HCT116 (cell line): ENCODE measurements around the gene EPHA6. TPM values are rescaled to one million over a fixed set of nuclear protein-coding genes. Genes with fewer than 3 reads are reported as not detected.

ENCODE experiments used
- ATAC-seq: fragments of 200-7000 bp; cut with Tn5 transposase; 2 replicates; pipeline ENCODE4 v1.9.1; 2020; ENCODE audit warnings: mild to moderate bottlenecking, moderate library complexity
- BruUV-seq: library from RNA; stranded (reverse); fragments of 400-500 nt; replicated peaks from 2 replicates; lab custom pipeline; 2021; lab: Mats Ljungman, UMichigan
- CTCF ChIA-PET: fragments of 300-600 bp; sonication (Branson Sonifier 250); formaldehyde crosslinking; loops from one replicate; lab custom pipeline; 2021; ENCODE audit warnings: antibody characterized with exemption; lab: Charles Lee
- POLR2A ChIA-PET: fragments of 300-600, 350-600 bp; sonication (Branson Sonifier 250); formaldehyde crosslinking; loops from one replicate; lab custom pipeline; 2021; ENCODE audit warnings: antibody characterized with exemption; lab: Charles Lee
- RAD21 ChIA-PET, 2 experiments: fragments of 300-600 bp; sonication (Branson Sonifier 250); formaldehyde crosslinking; loops; one replicate each; lab custom pipeline; 2023; ENCODE audit warnings: low total read pairs in 2 of 2; ENCODE audit not compliant: uncharacterized antibody in 2 of 2, unreplicated experiment in 2 of 2, low non-redundant PET in 1 of 2; lab: Charles Lee
- DNase-seq: peaks from one replicate; pipeline ENCODE4 v3.0.0-alpha.2; 2010; ENCODE audit warnings: low read depth, low spot score
- H2AFZ ChIP-seq: fragments of 200-600 bp; shearing (Covaris generic), sonication (generic); 2 replicates; pipeline ENCODE4 v1.6.1; 2017; ENCODE audit warnings: low read depth, mixed run types, mixed read lengths, antibody characterized with exemption, low read length; ENCODE audit not compliant: poor library complexity, severe bottlenecking
- H3K27ac ChIP-seq: 2 replicates; pipeline ENCODE4 v1.5.1; 2012; ENCODE audit warnings: low read depth, low read length
- H3K27me3 ChIP-seq: fragments of 200-600 bp; sonication (generic); 2 replicates; pipeline ENCODE4 v1.6.1; 2016; ENCODE audit warnings: mixed run types, low read length, mixed read lengths; ENCODE audit not compliant: insufficient read depth
- H3K36me3 ChIP-seq, 2 experiments: fragments of 200-500 bp in 1 of 2; fragments of 200-600 bp in 1 of 2; sonication (Bioruptor generic) in 1 of 2; sonication (generic) in 1 of 2; 2 replicates each; pipeline versions ENCODE4 v1.5.1 to v1.6.1; 2014 to 2016; ENCODE audit warnings: low read length in 2 of 2, inconsistent platforms in 1 of 2, mixed read lengths in 1 of 2, mixed run types in 1 of 2; ENCODE audit not compliant: insufficient read depth in 2 of 2, control insufficient read depth in 1 of 2
- H3K4me1 ChIP-seq, 2 experiments: fragments of 200-600 bp in 1 of 2; sonication (generic) in 1 of 2; 2 replicates each; pipeline versions ENCODE4 v1.5.1 to v1.6.1; 2012 to 2017; ENCODE audit warnings: low read length in 2 of 2, inconsistent platforms in 1 of 2, mild to moderate bottlenecking in 1 of 2, mixed read lengths in 1 of 2, mixed run types in 1 of 2, moderate library complexity in 1 of 2; ENCODE audit not compliant: insufficient read depth in 2 of 2, control insufficient read depth in 1 of 2
- H3K4me2 ChIP-seq: fragments of 200-600 bp; sonication (generic); 2 replicates; pipeline ENCODE4 v1.6.1; 2017; ENCODE audit warnings: mixed run types, low read length, mixed read lengths
- H3K4me3 ChIP-seq, 2 experiments: fragments of 200-600 bp in 1 of 2; sonication (generic) in 1 of 2; replicated peaks in 1 of 2; 2 replicates each; pipeline ENCODE4 v1.5.1; 2011 to 2016; ENCODE audit warnings: low read length in 2 of 2, control low read depth in 1 of 2, low read depth in 1 of 2, mild to moderate bottlenecking in 1 of 2, mixed read lengths in 1 of 2, mixed run types in 1 of 2
- H3K79me2 ChIP-seq: fragments of 200-600 bp; sonication (generic); 2 replicates; pipeline ENCODE4 v1.6.1; 2017; ENCODE audit warnings: mild to moderate bottlenecking, mixed run types, low read length, moderate library complexity, mixed read lengths; ENCODE audit not compliant: insufficient read depth
- H3K9ac ChIP-seq: fragments of 200-600 bp; sonication (generic); 2 replicates; pipeline ENCODE4 v1.6.1; 2016; ENCODE audit warnings: low read length, mixed read lengths
- H3K9me2 ChIP-seq: fragments of 200-600 bp; sonication (generic), shearing (Covaris generic); 2 replicates; pipeline ENCODE4 v1.6.1; 2017; ENCODE audit warnings: mixed run types, mild to moderate bottlenecking, moderate library complexity; ENCODE audit not compliant: insufficient read depth
- H3K9me3 ChIP-seq, 2 experiments: fragments of 200-500 bp in 1 of 2; fragments of 200-600 bp in 1 of 2; sonication (Bioruptor generic) in 1 of 2; sonication (generic) in 1 of 2; 2 replicates each; pipeline ENCODE4 v1.6.1; 2014 to 2017; ENCODE audit warnings: low read length in 2 of 2, mixed read lengths in 2 of 2, inconsistent platforms in 1 of 2, low read depth in 1 of 2, mild to moderate bottlenecking in 1 of 2, mixed run types in 1 of 2, moderate library complexity in 1 of 2; ENCODE audit not compliant: control insufficient read depth in 1 of 2, insufficient read depth in 1 of 2
- H4K20me1 ChIP-seq: fragments of 200-600 bp; sonication (generic), shearing (Covaris generic); 2 replicates; pipeline ENCODE4 v1.6.1; 2017; ENCODE audit warnings: mixed run types, mild to moderate bottlenecking, moderate library complexity; ENCODE audit not compliant: insufficient read depth
- EGR1 ChIP-seq: IDR thresholded peaks from 2 replicates; pipeline ENCODE4 v1.6.1; 2012; ENCODE audit warnings: low read depth
- EZH2 ChIP-seq: fragments of 200-600 bp; sonication (generic); IDR thresholded peaks from 2 replicates; pipeline ENCODE4 v1.6.1; 2017; ENCODE audit warnings: antibody characterized with exemption, mixed run types
- POLR2A ChIP-seq: IDR thresholded peaks from 2 replicates; pipeline ENCODE4 v1.7.0; 2011; ENCODE audit warnings: borderline replicate concordance; ENCODE audit not compliant: insufficient read depth, insufficient read length; ENCODE audit errors: extremely low read depth
- SRF ChIP-seq: IDR thresholded peaks from 2 replicates; pipeline ENCODE4 v1.6.1; 2012; ENCODE audit warnings: low read depth
- intact Hi-C: fragments of 100-400 bp; cut with micrococcal nuclease; formaldehyde crosslinking; loops from 2 replicates; pipeline ENCODE4 v1.10.0; 2022
- total RNA-seq: library from RNA; stranded (reverse); gene quantifications from one replicate; pipeline ENCODE4 v1.2.1, GENCODE V29; 2021; ENCODE audit not compliant: unreplicated experiment
- TF ChIP-seq, protein P1 (sequence below), 3 experiments: fragments of 200-600 bp in 1 of 3; sonication (generic) in 1 of 3; IDR thresholded peaks in 2 of 3; conservative IDR thresholded peaks in 1 of 3; 2 replicates each; pipeline ENCODE4 v1.5.1; 2012 to 2017; ENCODE audit warnings: low read depth in 2 of 3, low read length in 2 of 3, antibody characterized with exemption in 1 of 3, borderline replicate concordance in 1 of 3, control low read depth in 1 of 3, mild to moderate bottlenecking in 1 of 3, mixed read lengths in 1 of 3, mixed run types in 1 of 3, moderate library complexity in 1 of 3; ENCODE audit not compliant: insufficient read depth in 1 of 3

EPHA6 gene
- total RNA-seq, 1 experiment from 2014 or later = not detected

DNA sequence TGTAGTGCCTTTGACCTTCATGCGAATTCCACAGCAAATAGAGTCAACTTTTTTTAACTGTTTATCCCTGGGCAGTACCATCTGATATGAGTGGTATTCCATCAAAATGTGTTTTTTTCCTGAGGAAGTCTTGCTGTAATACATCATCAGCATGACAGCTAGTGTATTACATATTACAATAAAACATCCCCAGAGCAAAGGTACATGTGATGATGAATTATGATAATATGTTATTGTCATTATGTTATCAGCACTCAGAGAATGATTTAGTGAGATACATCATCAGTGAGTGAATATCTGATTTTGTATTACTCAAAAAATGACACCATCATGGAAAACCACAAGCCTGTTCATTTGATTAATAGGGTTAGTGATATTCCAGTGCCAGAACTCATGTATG lies 880.5 kb downstream of the EPHA6 start:
- ChIA-PET RAD21 (no interaction called here), POLR2A (no interaction called here), CTCF (no interaction called here)
- no peaks in the 10 kb centered on the region for H3K36me3 ChIP-seq
- ATAC-seq (no peak), DNase-seq (no peak)
- no peak overlapping the region for H3K4me3 ChIP-seq
- H4K20me1 ChIP-seq = no peaks in the 10 kb centered on the region
- H3K79me2 ChIP-seq = no peaks in the 10 kb centered on the region
- no TSS peak for BruUV-seq
- intact Hi-C loops = no loop called here
- no peak for TF ChIP-seq EGR1
- no peak overlapping the region for H3K4me2 ChIP-seq
- H3K9me3 ChIP-seq = no peaks in the 10 kb centered on the region
- no peaks in the 10 kb centered on the region for H3K9me2 ChIP-seq
- H3K27ac ChIP-seq = no peak overlapping the region
- H2AFZ ChIP-seq = no peak overlapping the region
- no peaks in the 10 kb centered on the region for H3K4me1 ChIP-seq
- H3K27me3 ChIP-seq = peaks cover 6% of the 10 kb centered on the region; the same call in 1 of the 2 replicates
- no peak overlapping the region for H3K9ac ChIP-seq

DNA sequence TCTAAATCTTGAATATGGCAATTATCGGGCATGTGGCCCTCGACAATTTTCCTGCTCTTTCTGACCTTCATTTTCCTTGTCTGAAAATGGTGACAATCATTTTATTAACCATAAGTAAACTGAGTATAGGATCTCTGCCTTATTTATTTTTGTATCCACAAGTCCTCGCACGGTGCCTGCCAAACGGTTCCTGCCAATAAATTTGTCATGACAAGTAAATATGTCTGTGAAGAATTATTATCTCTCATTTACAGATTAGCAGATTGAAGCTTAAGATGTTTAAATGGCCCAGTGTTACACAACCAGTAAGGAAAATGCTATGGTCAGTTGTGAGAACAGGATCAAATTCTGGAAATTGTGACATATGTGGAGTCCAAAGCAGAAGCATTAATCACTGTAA lies 884.3 kb downstream of the EPHA6 start:
- intact Hi-C loops = no loop called here
- H3K9ac ChIP-seq = no peak overlapping the region
- ATAC-seq (no peak), DNase-seq (no peak)
- H2AFZ ChIP-seq = no peak overlapping the region
- H3K4me3 ChIP-seq = no peak overlapping the region
- H3K9me3 ChIP-seq = no peaks in the 10 kb centered on the region
- H3K27me3 ChIP-seq = peaks cover 6% of the 10 kb centered on the region; the same call in 1 of the 2 replicates
- POLR2A ChIA-PET = no interaction called here
- no peaks in the 10 kb centered on the region for H3K79me2 ChIP-seq
- BruUV-seq = no TSS peak
- TF ChIP-seq, protein P1, sequence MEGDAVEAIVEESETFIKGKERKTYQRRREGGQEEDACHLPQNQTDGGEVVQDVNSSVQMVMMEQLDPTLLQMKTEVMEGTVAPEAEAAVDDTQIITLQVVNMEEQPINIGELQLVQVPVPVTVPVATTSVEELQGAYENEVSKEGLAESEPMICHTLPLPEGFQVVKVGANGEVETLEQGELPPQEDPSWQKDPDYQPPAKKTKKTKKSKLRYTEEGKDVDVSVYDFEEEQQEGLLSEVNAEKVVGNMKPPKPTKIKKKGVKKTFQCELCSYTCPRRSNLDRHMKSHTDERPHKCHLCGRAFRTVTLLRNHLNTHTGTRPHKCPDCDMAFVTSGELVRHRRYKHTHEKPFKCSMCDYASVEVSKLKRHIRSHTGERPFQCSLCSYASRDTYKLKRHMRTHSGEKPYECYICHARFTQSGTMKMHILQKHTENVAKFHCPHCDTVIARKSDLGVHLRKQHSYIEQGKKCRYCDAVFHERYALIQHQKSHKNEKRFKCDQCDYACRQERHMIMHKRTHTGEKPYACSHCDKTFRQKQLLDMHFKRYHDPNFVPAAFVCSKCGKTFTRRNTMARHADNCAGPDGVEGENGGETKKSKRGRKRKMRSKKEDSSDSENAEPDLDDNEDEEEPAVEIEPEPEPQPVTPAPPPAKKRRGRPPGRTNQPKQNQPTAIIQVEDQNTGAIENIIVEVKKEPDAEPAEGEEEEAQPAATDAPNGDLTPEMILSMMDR (IDR thresholded peaks at IDR 0.05 in 2 of 3, conservative IDR thresholded peaks at IDR 0.05 in 1 of 3; ENCODE audit: borderline replicate concordance in 1 of 3, insufficient read depth in 1 of 3, low read depth in 2 of 3, low read length in 2 of 3) = no peak
- no peak for TF ChIP-seq POLR2A
- TF ChIP-seq SRF = no peak
- no peak for TF ChIP-seq EZH2
- no peaks in the 10 kb centered on the region for H3K36me3 ChIP-seq
- CTCF ChIA-PET = no interaction called here
- RAD21 ChIA-PET = no interaction called here
- no peaks in the 10 kb centered on the region for H3K9me2 ChIP-seq
- H3K4me1 ChIP-seq = no peaks in the 10 kb centered on the region
- H3K4me2 ChIP-seq = no peak overlapping the region
- no peaks in the 10 kb centered on the region for H4K20me1 ChIP-seq
- H3K27ac ChIP-seq = no peak overlapping the region
